Measurements from ENCODE around the gene KRTAP4-12. TPM values are rescaled to one million over a fixed set of nuclear protein-coding genes. Genes with fewer than 3 reads are reported as not detected.
"Not testable (repeated sequence)": the region's sequence is repeated elsewhere in the genome, so short reads cannot be mapped to it uniquely, and the experiment has no call there.

KRTAP4-12 gene
- total RNA-seq, 1 donor = not detected

DNA sequence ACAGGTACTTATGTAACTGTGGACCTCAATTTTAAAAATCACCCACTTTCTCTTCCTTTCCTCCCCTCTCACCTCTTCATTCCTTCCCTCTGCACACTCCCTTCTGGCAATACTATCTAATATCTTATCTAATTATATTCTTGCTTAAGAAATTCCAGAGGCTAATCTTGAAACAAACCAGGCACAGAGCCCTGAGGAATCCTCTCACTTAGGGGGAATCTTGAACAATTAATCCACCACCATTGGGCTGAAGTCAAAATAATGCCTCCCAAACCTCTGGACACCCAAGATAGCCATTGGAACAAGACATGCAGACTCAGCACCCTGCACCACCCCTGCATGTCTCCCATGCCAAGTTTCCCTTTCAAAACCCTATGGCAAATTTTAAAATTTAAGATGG lies 17.4 kb upstream of the KRTAP4-12 start:
- peak; percentile 4 for DNase-seq (ENCODE audit: low read depth)
- H3K4me3 ChIP-seq (ENCODE audit: low read depth, low read length) = no peak overlapping the region
- TF ChIP-seq, protein P1, sequence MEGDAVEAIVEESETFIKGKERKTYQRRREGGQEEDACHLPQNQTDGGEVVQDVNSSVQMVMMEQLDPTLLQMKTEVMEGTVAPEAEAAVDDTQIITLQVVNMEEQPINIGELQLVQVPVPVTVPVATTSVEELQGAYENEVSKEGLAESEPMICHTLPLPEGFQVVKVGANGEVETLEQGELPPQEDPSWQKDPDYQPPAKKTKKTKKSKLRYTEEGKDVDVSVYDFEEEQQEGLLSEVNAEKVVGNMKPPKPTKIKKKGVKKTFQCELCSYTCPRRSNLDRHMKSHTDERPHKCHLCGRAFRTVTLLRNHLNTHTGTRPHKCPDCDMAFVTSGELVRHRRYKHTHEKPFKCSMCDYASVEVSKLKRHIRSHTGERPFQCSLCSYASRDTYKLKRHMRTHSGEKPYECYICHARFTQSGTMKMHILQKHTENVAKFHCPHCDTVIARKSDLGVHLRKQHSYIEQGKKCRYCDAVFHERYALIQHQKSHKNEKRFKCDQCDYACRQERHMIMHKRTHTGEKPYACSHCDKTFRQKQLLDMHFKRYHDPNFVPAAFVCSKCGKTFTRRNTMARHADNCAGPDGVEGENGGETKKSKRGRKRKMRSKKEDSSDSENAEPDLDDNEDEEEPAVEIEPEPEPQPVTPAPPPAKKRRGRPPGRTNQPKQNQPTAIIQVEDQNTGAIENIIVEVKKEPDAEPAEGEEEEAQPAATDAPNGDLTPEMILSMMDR (IDR thresholded peaks at IDR 0.05; ENCODE audit: insufficient read depth, low read length) = no peak

DNA sequence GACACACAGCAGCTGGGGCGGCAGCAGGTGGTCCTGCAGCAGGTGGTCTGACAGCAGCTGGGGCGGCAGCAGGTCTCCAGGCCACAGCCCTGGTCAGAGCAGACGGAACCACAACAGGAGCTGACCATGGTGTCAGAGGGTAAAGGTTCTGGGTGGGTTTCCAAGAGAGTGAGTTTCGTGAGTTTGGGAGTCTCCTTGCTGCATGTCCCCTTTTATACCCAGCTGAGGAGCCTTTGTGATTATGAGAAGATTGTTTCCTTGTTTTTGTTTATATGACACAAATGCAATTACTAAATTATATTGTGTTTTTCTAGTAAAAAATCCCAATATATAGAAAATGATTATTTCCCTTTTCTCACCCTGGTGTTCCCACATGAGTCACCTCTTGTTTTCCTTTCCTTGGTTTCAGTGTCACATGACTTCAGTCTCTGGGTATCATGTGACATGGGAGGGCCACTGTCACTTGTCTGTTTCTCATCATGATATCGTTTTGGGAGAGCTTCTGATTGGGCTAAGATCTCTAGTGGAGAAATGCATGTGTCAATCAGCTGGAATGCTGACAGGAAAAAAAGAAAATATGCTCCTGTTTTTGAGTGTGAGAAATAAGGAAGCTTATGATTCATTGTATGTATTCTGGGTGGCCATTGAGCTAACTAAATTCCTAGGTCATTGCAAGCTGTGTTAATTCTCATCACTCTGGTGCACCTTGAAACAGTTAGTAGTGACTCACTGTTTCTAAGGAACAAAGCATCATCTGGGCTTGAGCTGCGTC lies 16.6 kb upstream of the KRTAP4-12 start, which contains the start of gene KRTAP4-6:
Gene KRTAP4-6 (minus strand): TSS at position 185 of the 772 bp plus-strand sequence. CDS start 57 bp downstream, at position 128.
- DNase-seq (ENCODE audit: low read depth) = peak; percentile 15
- TF ChIP-seq, protein P1 (IDR thresholded peaks at IDR 0.05; ENCODE audit: insufficient read depth, low read length) = no peak
- no peak within 1 kb of the TSS for H3K4me3 ChIP-seq (ENCODE audit: low read depth, low read length)

DNA sequence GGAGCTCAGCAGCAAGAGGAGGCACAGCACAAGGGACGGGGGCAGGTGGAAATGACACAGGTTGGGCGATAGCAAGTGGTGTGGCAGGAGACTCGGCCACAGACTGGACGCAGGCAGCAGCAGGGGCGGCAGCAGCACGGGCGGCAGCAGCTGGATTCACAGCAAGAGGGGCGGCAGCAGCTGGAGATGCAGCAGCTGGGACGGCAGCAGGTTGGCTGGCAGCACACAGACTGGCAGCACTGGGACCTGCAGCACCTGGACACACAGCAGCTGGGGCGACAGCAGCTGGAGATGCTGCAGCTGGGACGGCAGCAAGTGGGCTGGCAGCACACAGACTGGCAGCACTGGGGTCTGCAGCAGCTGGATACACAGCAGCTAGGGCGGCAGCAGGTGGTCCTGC lies 15.9 kb upstream of the KRTAP4-12 start:
- DNase-seq (ENCODE audit: low read depth); H3K4me3 ChIP-seq (ENCODE audit: low read depth, low read length): not testable (repeated sequence)

DNA sequence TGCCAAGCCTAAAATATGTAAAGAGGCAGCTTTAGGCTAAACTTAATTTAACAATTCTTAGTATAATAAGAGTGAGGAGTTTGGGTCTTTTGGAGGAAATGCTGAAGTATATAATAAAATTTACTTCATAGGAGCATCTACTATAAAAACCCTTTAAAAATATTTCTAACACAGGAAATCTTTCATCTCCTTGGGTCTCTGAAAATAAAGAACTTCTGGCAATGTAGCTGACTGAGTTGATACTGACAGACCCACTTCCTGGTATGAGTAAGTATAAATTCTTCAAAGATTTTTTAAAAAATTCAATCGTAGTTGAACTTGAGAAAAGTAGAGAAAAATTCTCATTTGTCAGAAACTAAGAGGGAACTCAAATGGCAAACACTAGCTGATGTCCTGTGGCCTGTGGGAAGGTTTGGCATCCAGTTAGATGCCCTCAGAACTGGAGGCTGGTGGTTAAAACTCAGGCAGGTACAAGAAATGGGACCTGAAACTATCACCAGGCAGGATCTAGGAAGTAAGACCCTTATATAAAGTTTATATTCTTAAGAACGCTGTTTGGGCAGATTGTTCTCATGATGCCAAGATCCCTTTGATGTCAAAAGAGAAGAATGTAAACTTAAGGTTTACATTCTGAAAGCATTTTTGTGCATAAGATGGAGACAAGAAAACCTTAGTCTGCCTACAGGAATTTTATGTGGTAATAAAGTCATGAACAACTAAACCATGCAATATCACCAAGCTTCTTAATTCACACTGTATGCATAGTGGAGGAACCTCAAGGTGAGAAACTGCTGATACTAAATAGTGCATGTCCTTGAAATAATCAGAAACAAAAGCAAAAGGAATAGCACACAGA lies 10.1 kb upstream of the KRTAP4-12 start:
- no peak for DNase-seq (ENCODE audit: low read depth)
- TF ChIP-seq, protein P1 (IDR thresholded peaks at IDR 0.05; ENCODE audit: insufficient read depth, low read length) = no peak
- no peak overlapping the region for H3K4me3 ChIP-seq (ENCODE audit: low read depth, low read length)

DNA sequence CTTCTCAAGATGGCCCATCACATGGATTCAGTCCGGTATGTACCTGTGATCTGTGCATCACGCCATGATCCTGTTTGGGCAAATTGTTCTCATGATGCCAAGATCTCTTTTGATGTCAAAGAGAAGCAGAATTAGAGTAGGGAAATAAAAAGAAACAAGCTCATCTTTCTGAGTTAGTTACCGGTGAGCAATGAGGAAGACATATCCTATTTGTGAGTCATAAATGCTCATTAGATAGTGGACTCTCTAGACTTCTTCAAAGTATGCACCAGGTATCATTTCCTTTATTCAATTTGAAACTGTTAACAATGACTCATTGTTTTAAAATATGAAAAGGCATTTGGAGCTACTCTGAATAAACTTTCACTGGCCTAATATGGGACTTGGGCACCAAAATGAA lies 8.0 kb upstream of the KRTAP4-12 start:
- TF ChIP-seq, protein P1 (IDR thresholded peaks at IDR 0.05; ENCODE audit: insufficient read depth, low read length) = no peak
- peak; percentile 10 for DNase-seq (ENCODE audit: low read depth)
- H3K4me3 ChIP-seq (ENCODE audit: low read depth, low read length) = no peak overlapping the region

DNA sequence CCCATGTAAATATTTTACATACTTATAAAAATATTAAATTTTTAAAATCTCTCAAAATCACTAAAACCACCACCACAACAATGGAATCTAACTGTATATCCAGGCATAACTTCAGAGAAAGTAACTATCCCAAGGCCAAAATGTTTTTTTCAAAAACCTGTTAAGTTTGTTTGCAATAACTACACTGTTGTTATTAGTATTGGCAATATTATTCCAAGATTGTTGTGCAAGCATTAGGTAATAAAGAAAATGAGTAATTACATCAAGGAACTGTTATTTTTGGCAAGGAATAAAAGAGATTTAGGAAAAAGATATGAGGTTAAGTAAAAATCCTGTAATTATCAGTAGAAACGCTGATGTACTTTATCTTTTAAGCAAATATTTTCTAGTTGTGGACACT lies 3.4 kb upstream of the KRTAP4-12 start:
- TF ChIP-seq, protein P1 (IDR thresholded peaks at IDR 0.05; ENCODE audit: insufficient read depth, low read length) = no peak
- no peak for DNase-seq (ENCODE audit: low read depth)
- no peak overlapping the region for H3K4me3 ChIP-seq (ENCODE audit: low read depth, low read length)

DNA sequence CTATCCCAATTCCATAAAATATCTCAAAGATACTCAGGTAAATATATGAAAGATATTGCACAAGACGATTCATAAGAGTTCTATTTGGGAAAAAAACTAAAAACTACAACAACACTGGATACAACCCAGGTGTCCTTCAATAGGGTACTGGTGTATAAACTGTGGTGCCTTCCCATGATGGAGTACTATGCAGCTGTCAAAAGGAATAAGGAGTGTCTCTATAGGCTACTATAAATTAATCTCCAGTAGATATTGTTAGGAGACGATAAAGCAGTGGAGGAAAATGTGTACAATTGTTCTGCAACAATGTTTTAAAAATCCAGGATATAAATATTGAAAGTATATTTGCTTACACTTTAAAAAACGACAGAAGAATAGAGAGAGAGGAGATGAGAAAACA lies 2.4 kb upstream of the KRTAP4-12 start:
- TF ChIP-seq, protein P1 (IDR thresholded peaks at IDR 0.05; ENCODE audit: insufficient read depth, low read length) = no peak
- DNase-seq (ENCODE audit: low read depth) = no peak
- no peak overlapping the region for H3K4me3 ChIP-seq (ENCODE audit: low read depth, low read length)
